Measurements from ENCODE around the gene PDLIM4.

DNA sequence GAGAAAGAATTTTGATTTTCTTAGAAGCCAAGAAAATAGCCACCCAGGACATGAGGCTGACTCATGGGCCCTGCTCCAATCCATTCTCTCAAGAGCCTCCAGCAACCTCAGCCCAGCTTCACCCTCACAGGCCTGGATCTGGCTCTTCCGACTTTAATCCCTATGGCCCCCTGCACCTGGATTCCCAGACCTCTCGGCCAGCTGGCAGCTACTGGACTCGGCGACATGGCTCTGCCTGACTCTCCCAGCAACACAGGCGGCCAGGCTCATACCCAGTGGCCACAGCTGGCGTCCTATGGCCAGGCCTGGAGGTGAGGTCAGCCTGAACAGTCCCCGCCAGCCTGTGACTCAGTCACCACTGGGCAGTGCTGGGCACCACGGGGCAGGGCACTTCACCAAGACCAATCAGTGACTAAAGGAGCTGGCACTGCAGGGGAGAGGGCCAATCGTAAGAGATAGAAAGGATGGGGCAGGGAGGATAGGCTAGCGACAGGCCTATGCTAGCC, 6.2 kb upstream of the PDLIM4 start:
- no peak for TF ChIP-seq POLR2AphosphoS5 (IDR thresholded peaks at IDR 0.05; ENCODE audit: low read depth)
- TF ChIP-seq, protein P1, sequence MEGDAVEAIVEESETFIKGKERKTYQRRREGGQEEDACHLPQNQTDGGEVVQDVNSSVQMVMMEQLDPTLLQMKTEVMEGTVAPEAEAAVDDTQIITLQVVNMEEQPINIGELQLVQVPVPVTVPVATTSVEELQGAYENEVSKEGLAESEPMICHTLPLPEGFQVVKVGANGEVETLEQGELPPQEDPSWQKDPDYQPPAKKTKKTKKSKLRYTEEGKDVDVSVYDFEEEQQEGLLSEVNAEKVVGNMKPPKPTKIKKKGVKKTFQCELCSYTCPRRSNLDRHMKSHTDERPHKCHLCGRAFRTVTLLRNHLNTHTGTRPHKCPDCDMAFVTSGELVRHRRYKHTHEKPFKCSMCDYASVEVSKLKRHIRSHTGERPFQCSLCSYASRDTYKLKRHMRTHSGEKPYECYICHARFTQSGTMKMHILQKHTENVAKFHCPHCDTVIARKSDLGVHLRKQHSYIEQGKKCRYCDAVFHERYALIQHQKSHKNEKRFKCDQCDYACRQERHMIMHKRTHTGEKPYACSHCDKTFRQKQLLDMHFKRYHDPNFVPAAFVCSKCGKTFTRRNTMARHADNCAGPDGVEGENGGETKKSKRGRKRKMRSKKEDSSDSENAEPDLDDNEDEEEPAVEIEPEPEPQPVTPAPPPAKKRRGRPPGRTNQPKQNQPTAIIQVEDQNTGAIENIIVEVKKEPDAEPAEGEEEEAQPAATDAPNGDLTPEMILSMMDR (conservative IDR thresholded peaks at IDR 0.05; ENCODE audit: low read depth in 2 of 2), result no peak
- TF ChIP-seq EZH2 (IDR thresholded peaks at IDR 0.05; ENCODE audit: low read depth, unreplicated experiment), result no peak
- TF ChIP-seq, protein P2, sequence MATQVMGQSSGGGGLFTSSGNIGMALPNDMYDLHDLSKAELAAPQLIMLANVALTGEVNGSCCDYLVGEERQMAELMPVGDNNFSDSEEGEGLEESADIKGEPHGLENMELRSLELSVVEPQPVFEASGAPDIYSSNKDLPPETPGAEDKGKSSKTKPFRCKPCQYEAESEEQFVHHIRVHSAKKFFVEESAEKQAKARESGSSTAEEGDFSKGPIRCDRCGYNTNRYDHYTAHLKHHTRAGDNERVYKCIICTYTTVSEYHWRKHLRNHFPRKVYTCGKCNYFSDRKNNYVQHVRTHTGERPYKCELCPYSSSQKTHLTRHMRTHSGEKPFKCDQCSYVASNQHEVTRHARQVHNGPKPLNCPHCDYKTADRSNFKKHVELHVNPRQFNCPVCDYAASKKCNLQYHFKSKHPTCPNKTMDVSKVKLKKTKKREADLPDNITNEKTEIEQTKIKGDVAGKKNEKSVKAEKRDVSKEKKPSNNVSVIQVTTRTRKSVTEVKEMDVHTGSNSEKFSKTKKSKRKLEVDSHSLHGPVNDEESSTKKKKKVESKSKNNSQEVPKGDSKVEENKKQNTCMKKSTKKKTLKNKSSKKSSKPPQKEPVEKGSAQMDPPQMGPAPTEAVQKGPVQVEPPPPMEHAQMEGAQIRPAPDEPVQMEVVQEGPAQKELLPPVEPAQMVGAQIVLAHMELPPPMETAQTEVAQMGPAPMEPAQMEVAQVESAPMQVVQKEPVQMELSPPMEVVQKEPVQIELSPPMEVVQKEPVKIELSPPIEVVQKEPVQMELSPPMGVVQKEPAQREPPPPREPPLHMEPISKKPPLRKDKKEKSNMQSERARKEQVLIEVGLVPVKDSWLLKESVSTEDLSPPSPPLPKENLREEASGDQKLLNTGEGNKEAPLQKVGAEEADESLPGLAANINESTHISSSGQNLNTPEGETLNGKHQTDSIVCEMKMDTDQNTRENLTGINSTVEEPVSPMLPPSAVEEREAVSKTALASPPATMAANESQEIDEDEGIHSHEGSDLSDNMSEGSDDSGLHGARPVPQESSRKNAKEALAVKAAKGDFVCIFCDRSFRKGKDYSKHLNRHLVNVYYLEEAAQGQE (IDR thresholded peaks at IDR 0.05; ENCODE audit: unreplicated experiment), result no peak

Data from GM23338 (cell line).